ENCODE measurements around the gene AOPEP.

AOPEP gene

GRCh38 chr9:94726495-94727191, at the start of gene AOPEP:
Gene AOPEP (plus strand): TSS chr9:94726699. CDS start chr9:94759784, 33,085 bp downstream.
- DNase-seq (ENCODE audit: low spot score) = peak; percentile 98

GRCh38 chr9:94677929-94678328, 48.6 kb upstream of the AOPEP start:
- DNase-seq (ENCODE audit: low spot score) = no peak

- DNase-seq (ENCODE audit: low spot score) = no peak
Observed at GRCh38 chr9:94679587-94679986, 46.9 kb upstream of the AOPEP start.

- no peak for DNase-seq (ENCODE audit: low spot score)
Observed at GRCh38 chr9:94680020-94680419, 46.5 kb upstream of the AOPEP start.

- no peak for DNase-seq (ENCODE audit: low spot score)
Observed at GRCh38 chr9:94680621-94681020, 45.9 kb upstream of the AOPEP start.

- DNase-seq (ENCODE audit: low spot score) = peak; percentile 56
Observed at GRCh38 chr9:94681508-94681907, 45.0 kb upstream of the AOPEP start.

GRCh38 chr9:94685359-94685758, 41.1 kb upstream of the AOPEP start:
- no peak for DNase-seq (ENCODE audit: low spot score)

GRCh38 chr9:94687451-94687850, 39.0 kb upstream of the AOPEP start:
- DNase-seq (ENCODE audit: low spot score) = no peak

- DNase-seq (ENCODE audit: low spot score) = no peak
Observed at GRCh38 chr9:94690344-94690743, 36.2 kb upstream of the AOPEP start.

GRCh38 chr9:94692601-94693000, 33.9 kb upstream of the AOPEP start:
- DNase-seq (ENCODE audit: low spot score) = no peak

GRCh38 chr9:94693485-94694204, 32.9 kb upstream of the AOPEP start:
- no peak for DNase-seq (ENCODE audit: low spot score)

- no peak for DNase-seq (ENCODE audit: low spot score)
Observed at GRCh38 chr9:94696545-94696944, 30.0 kb upstream of the AOPEP start.

GRCh38 chr9:94697972-94698581, 28.4 kb upstream of the AOPEP start:
- no peak for DNase-seq (ENCODE audit: low spot score)

- no peak for DNase-seq (ENCODE audit: low spot score)
Observed at GRCh38 chr9:94699715-94700373, 26.7 kb upstream of the AOPEP start.

GRCh38 chr9:94700445-94700844, 26.1 kb upstream of the AOPEP start:
- DNase-seq (ENCODE audit: low spot score) = no peak

GRCh38 chr9:94703488-94704140, 22.9 kb upstream of the AOPEP start:
- no peak for DNase-seq (ENCODE audit: low spot score)

GRCh38 chr9:94705162-94705702, 21.3 kb upstream of the AOPEP start:
- DNase-seq (ENCODE audit: low spot score) = no peak

GRCh38 chr9:94706922-94707321, 19.6 kb upstream of the AOPEP start:
- DNase-seq (ENCODE audit: low spot score) = no peak

- no peak for DNase-seq (ENCODE audit: low spot score)
Observed at GRCh38 chr9:94713436-94714215, 12.9 kb upstream of the AOPEP start.

- no peak for DNase-seq (ENCODE audit: low spot score)
Observed at GRCh38 chr9:94714494-94714893, 12.0 kb upstream of the AOPEP start.

- DNase-seq (ENCODE audit: low spot score) = no peak
Observed at GRCh38 chr9:94717761-94718160, 8.7 kb upstream of the AOPEP start.
